Keratinocyte (primary cell): ENCODE measurements around the gene DCDC1. TPM values are rescaled to one million over a fixed set of nuclear protein-coding genes. Genes with fewer than 3 reads are reported as not detected.
"Not testable (repeated sequence)": the region's sequence is repeated elsewhere in the genome, so short reads cannot be mapped to it uniquely, and the experiment has no call there.

Source experiments
- DNase-seq: peaks from one replicate; pipeline ENCODE4 v3.0.0-alpha.2; 2011; ENCODE audit warnings: low read depth, missing footprints, low spot score
- FAIRE-seq: peaks from 2 replicates; lab custom pipeline; 2011; peaks lifted over from hg19 to GRCh38; lab: Jason Lieb, UNC
- H2AFZ ChIP-seq: 2 replicates; pipeline ENCODE4 v1.6.0; 2012; ENCODE audit warnings: low read length, control low read depth, inconsistent platforms; ENCODE audit not compliant: control insufficient read depth
- H3K27ac ChIP-seq: 2 replicates; pipeline ENCODE4 v1.5.1; 2011; ENCODE audit warnings: low read length; ENCODE audit not compliant: control insufficient read depth, insufficient read depth
- H3K27me3 ChIP-seq: 3 replicates; pipeline ENCODE4 v1.6.0; 2011; ENCODE audit warnings: low read length; ENCODE audit not compliant: control insufficient read depth, insufficient read depth; ENCODE audit errors: extremely low read depth
- H3K36me3 ChIP-seq, 2 experiments: 2 replicates in 1 of 2; 3 replicates in 1 of 2; pipeline ENCODE4 v1.5.1; 2011; ENCODE audit warnings: low read length in 2 of 2, mild to moderate bottlenecking in 1 of 2; ENCODE audit not compliant: control insufficient read depth in 2 of 2, insufficient read depth in 2 of 2; ENCODE audit errors: extremely low read depth in 1 of 2
- H3K4me1 ChIP-seq: 3 replicates; pipeline ENCODE4 v1.5.1; 2011; ENCODE audit warnings: low read length; ENCODE audit not compliant: control insufficient read depth, insufficient read depth; ENCODE audit errors: extremely low read depth
- H3K4me2 ChIP-seq: 3 replicates; pipeline ENCODE4 v1.6.0; 2011; ENCODE audit warnings: low read depth, low read length; ENCODE audit not compliant: control insufficient read depth, insufficient read depth; ENCODE audit errors: extremely low read depth
- H3K4me3 ChIP-seq, 3 experiments: fragments of 200-600 bp in 1 of 3; sonication (generic) in 1 of 3; 2 replicates in 2 of 3; 3 replicates in 1 of 3; pipeline ENCODE4 v1.5.1; 2011 to 2016; ENCODE audit warnings: low read length in 3 of 3, mild to moderate bottlenecking in 3 of 3, control low read depth in 2 of 3, inconsistent platforms in 1 of 3, low read depth in 1 of 3, mixed read lengths in 1 of 3, mixed run types in 1 of 3, moderate library complexity in 1 of 3; ENCODE audit not compliant: control insufficient read depth in 2 of 3, insufficient read depth in 2 of 3; ENCODE audit errors: extremely low read depth in 1 of 3
- H3K79me2 ChIP-seq: 2 replicates; pipeline ENCODE4 v1.6.0; 2012; ENCODE audit warnings: low read length; ENCODE audit not compliant: control insufficient read depth, insufficient read depth
- H3K9ac ChIP-seq: 3 replicates; pipeline ENCODE4 v1.6.0; 2011; ENCODE audit warnings: low read length; ENCODE audit not compliant: control insufficient read depth, insufficient read depth; ENCODE audit errors: extremely low read depth
- H3K9me1 ChIP-seq: 3 replicates; pipeline ENCODE4 v1.6.0; 2011; ENCODE audit warnings: low read length; ENCODE audit not compliant: control insufficient read depth, insufficient read depth; ENCODE audit errors: extremely low read depth
- H3K9me3 ChIP-seq: 2 replicates; pipeline ENCODE4 v1.5.1; 2012; ENCODE audit warnings: low read depth, low read length; ENCODE audit not compliant: control insufficient read depth
- H4K20me1 ChIP-seq: 3 replicates; pipeline ENCODE4 v1.6.0; 2011; ENCODE audit warnings: low read length; ENCODE audit not compliant: control insufficient read depth, insufficient read depth; ENCODE audit errors: extremely low read depth
- CTCF ChIP-seq, 3 experiments: IDR thresholded peaks in 1 of 3; conservative IDR thresholded peaks in 1 of 3; optimal IDR thresholded peaks in 1 of 3; 2 replicates in 2 of 3; 3 replicates in 1 of 3; pipeline versions ENCODE3 to v1.5.1; 2011; ENCODE audit warnings: low read length in 3 of 3, mild to moderate bottlenecking in 3 of 3, moderate library complexity in 2 of 3, control low read depth in 1 of 3, inconsistent platforms in 1 of 3; ENCODE audit not compliant: insufficient read depth in 2 of 3; ENCODE audit errors: extremely low read depth in 1 of 3
- EZH2 ChIP-seq: IDR thresholded peaks from one replicate; pipeline ENCODE4 v1.6.1; 2012; ENCODE audit warnings: inconsistent platforms, mild to moderate bottlenecking, low read length, moderate library complexity
- dilution Hi-C: fragments of 300-500 bp; cut with MboI; formaldehyde crosslinking; loops from one replicate; pipeline ENCODE4 v1.7.0; 2020; ENCODE audit warnings: low sequenced_read_pairs; ENCODE audit not compliant: extremely low pct_ligation_motif_present
- polyA plus RNA-seq, 5 experiments: library from polyadenylated mRNA; depleted of rRNA in 3 of 5; stranded (reverse) in 3 of 5; stranded (forward) in 1 of 5; unstranded in 1 of 5; fragments of >200 nt; gene quantifications; 1 replicate in 1 of 5; 2 replicates in 3 of 5; 3 replicates in 1 of 5; pipeline versions ENCODE4 v1.2.1 to v1.2.3, GENCODE V29; 2011 to 2012; ENCODE audit warnings: missing spikeins in 2 of 5, low read depth in 1 of 5, low replicate concordance in 1 of 5

The DCDC1 gene
- polyA plus RNA-seq, 1 donor (not counting 4 experiments of a cell fraction or from before 2014, with no cell fraction given), result 0.08 TPM

DNA sequence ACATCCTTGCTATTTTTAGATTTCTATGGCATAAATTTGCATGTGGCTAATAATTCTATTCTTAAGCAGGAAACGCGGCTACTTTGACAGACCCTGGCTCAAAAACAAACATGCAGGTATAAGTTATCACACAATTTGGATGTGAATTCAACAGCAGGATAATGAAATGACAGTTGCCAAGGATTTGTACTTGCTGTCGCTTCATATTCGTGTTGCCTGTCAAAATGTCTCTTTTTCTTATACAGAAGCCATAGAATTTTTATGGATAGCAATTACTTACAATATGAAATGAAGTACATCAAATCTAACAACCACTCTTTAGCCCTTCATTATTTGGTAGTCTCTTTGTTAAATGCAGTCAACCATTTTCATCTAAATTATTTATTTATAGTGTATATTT, 46.4 kb downstream of the DCDC1 start:
- Histone ChIP-seq H3K9me1 (no peaks in the 10 kb centered on the region), H3K4me3 (no peak overlapping the region), H3K9ac (no peak overlapping the region), H3K4me2 (no peak overlapping the region), H3K4me1 (no peaks in the 10 kb centered on the region), H3K27me3 (no peaks in the 10 kb centered on the region), H3K79me2 (no peaks in the 10 kb centered on the region), H3K27ac (no peak overlapping the region), H4K20me1 (no peaks in the 10 kb centered on the region), H3K36me3 (no peaks in the 10 kb centered on the region), H2AFZ (no peak overlapping the region), H3K9me3 (no peaks in the 10 kb centered on the region)
- no peak for TF ChIP-seq EZH2
- no peak for TF ChIP-seq CTCF (optimal IDR thresholded peaks at IDR 0.05 in 1 of 3, IDR thresholded peaks at IDR 0.05 in 1 of 3, conservative IDR thresholded peaks at IDR 0.05 in 1 of 3; ENCODE audit: extremely low read depth in 1 of 3, insufficient read depth in 2 of 3, low read length in 3 of 3)
- dilution Hi-C loops, result no loop called here
- DNase-seq (no peak), FAIRE-seq (no peak)

- H3K4me1 ChIP-seq, dilution Hi-C loops, H3K79me2 ChIP-seq, H3K27ac ChIP-seq, H3K9me3 ChIP-seq, H2AFZ ChIP-seq, H3K9ac ChIP-seq, H3K27me3 ChIP-seq, DNase-seq, H4K20me1 ChIP-seq, FAIRE-seq, H3K36me3 ChIP-seq, H3K4me3 ChIP-seq, H3K4me2 ChIP-seq, H3K9me1 ChIP-seq: not testable (repeated sequence)
These were observed 48.0 kb downstream of the DCDC1 start for GRCh38 chr11:31321494-31321893.

GRCh38 chr11:31303644-31304180, 65.8 kb downstream of the DCDC1 start:
- no peak for FAIRE-seq
- dilution Hi-C loops, result no loop called here

More at GRCh38 chr11:31303644-31304180, 65.8 kb downstream of the DCDC1 start:
- Histone ChIP-seq H3K9me3 (no peaks in the 10 kb centered on the region), H3K9me1 (no peaks in the 10 kb centered on the region), H3K27ac (no peak overlapping the region), H3K27me3 (no peaks in the 10 kb centered on the region), H3K36me3 (no peaks in the 10 kb centered on the region), H3K4me3 (no peak overlapping the region), H2AFZ (no peak overlapping the region), H4K20me1 (no peaks in the 10 kb centered on the region), H3K79me2 (no peaks in the 10 kb centered on the region), H3K4me2 (no peak overlapping the region), H3K4me1 (no peaks in the 10 kb centered on the region), H3K9ac (no peak overlapping the region)
- DNase-seq, result no peak
- TF ChIP-seq EZH2, result no peak
- no peak for TF ChIP-seq CTCF (optimal IDR thresholded peaks at IDR 0.05 in 1 of 3, IDR thresholded peaks at IDR 0.05 in 1 of 3, conservative IDR thresholded peaks at IDR 0.05 in 1 of 3; ENCODE audit: extremely low read depth in 1 of 3, insufficient read depth in 2 of 3, low read length in 3 of 3)
